ENCODE measurements around the gene GLG1.

Gene GLG1

DNA sequence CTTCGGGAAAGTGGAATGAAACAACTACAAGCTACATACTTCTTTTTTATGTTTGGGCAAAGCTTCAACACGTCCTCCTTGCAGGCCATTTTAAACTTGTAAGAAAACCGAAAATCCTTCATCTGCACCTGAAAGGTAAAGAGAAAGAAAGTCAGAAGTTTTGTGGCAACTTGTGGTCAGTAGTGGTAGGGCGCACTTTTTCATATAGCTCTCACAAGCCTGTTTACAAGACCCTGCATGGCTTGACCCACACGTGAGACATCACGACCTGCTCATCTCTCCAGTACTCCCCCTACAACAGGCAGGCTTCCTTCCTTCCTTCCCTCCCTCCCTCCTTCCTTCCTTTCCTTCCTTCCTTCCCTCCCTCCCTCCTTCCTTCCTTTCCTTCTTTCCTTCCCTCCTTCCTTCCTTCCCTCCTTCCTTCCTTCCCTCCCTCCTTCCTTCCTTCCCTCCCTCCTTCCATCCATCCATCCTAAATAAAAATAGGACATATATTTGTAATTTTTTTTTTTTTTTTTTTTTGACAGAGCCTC lies 136.9 kb downstream of the GLG1 start:
- TF ChIP-seq ZFX (IDR thresholded peaks at IDR 0.05) (no peak), CTCF (conservative IDR thresholded peaks at IDR 0.05) (no peak)
- no peak overlapping the region for H3K27ac ChIP-seq

DNA sequence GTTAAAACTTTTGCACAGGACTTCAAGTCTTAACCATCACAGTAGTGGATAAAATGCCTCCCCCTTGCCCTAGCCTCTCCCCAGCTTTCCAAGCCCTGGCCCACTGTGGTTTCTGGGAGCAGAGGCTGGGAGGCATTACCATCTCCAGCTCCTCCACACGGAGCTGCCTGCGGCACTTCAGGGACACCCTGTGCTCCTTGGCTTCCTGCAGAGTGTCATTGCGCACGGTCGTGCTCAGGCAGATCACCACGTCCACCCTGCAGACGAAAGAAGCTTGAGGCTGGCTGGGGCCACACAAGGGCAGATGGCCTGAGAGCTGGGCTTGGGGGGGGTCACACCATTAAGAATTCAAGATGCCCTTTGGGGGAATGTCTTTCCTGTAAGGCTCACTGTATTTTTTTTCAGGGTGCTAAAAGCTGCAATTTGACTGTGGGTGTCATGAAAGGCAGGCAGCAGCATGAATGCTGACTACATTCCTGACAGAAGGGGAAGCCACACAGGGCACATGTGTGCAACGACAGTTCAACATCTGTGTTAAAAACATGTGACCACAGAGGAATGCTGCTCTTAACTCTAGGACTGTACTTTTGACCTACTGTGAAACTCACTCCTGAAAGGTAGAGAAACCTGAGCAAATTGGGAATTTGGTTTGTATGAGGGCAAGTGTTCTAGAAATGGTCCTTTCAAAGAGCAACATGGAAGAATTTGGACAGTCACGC lies 137.9 kb downstream of the GLG1 start:
- no peak overlapping the region for H3K27ac ChIP-seq
- TF ChIP-seq CTCF (conservative IDR thresholded peaks at IDR 0.05) = no peak
- TF ChIP-seq ZFX (IDR thresholded peaks at IDR 0.05) = no peak

- H3K27ac ChIP-seq = no peak overlapping the region
- TF ChIP-seq CTCF (conservative IDR thresholded peaks at IDR 0.05) = no peak
- no peak for TF ChIP-seq ZFX (IDR thresholded peaks at IDR 0.05)
Observed at GRCh38 chr16:74466872-74467271, 140.0 kb downstream of the GLG1 start.

DNA sequence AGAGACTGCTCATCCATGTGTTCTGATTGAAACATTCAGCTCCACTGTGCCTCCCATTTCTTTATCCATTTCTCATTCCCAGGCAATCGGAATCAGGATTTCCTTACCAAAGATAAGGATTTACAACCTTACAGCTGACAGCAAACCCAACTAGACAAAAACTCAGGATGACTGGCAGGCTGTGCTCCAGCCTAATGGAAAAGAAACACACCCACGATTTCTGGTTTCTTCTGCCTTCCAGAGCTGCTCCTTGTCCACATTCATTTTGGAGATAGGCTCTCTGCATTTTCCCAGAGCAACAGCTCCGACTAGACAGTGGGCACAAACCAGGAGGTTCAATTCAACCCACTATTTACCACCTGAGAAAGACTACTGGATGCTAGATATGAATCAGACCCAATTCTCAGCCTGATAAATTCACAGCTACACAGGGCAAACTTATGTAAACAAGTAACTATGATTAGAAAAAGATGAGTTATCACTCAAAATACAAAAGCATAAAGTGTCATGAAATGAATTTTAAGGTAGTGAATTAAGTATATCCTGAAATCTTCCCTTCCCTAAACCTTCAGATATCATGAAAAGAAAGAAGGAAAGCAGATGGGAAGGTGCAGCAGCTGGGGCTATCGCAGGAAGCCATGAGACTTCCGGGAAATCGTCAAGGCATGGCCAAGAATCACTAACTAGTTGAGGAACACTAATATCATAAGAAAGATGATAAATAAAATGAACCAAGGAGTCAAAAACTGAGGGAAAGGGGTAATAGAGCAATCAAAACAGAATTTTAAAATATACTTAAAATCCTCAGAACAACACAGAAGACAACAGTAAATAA lies 140.8 kb downstream of the GLG1 start:
- TF ChIP-seq CTCF (conservative IDR thresholded peaks at IDR 0.05) = no peak
- TF ChIP-seq ZFX (IDR thresholded peaks at IDR 0.05) = no peak
- H3K27ac ChIP-seq = no peak overlapping the region

DNA sequence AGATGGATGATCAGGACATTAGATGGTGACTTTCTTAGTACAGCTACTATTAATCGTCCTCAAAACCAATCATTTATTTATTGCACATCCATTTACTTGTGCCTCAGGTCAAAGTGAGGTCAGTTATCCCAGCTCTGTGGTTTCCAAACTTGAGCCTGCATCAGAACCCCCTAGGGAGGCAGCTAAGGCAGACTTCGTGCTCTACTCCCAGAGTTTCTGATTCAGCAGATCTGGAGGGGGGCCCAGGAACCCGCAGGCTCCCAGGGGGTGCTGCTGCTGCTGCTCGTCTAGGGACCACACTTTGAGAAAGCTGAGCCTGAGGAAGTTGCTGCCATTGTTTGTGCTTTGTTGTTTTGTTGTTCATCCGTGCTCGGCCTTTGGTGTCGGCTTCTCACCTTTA lies 141.6 kb downstream of the GLG1 start:
- H3K27ac ChIP-seq = no peak overlapping the region
- no peak for TF ChIP-seq CTCF (conservative IDR thresholded peaks at IDR 0.05)

DNA sequence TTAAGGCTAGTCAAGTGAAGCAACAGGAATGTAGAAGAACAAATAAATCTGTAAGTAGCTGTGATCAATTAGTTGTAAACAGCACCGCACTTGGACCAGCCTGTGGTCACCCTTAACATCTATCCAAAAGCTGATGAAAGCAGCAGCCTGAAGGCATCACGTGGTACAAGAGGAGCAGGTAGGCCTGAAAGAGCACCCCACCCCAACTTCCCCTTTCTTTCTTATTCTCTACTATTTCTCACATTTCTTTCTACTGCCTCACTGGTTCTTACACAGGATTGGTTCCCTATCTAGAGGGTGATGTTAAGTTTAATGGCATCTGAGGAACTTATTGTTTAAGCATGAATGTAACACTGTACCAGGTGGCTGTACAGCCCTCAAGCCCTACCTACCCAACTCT lies 143.0 kb downstream of the GLG1 start:
- TF ChIP-seq ZFX (IDR thresholded peaks at IDR 0.05) = no peak
- no peak for TF ChIP-seq CTCF (conservative IDR thresholded peaks at IDR 0.05)
- H3K27ac ChIP-seq = no peak overlapping the region

DNA sequence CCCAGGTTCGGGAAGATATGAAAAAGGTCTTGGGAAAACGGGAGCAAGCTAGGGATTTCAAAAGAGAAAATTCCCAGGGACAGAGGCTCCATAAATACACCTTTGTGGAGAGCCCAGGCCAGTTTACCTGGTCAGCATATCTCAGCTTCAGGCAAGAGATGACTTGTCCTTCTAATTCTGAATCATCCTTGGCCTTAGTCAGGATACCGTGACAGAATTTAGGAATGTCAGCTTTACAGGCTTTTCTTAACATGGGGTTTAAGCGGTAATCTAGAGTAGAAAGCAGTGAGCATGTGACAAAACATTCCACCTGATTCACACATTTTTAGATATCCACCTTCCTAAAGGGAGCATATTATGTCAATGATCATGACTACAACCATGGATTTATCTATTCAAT lies 144.6 kb downstream of the GLG1 start:
- H3K27ac ChIP-seq = no peak overlapping the region
- TF ChIP-seq ZFX (IDR thresholded peaks at IDR 0.05) = no peak
- TF ChIP-seq CTCF (conservative IDR thresholded peaks at IDR 0.05) = no peak
